CMK (cell line): ENCODE data around the gene DAP.
A peak's percentile ranks its signal among the peaks of the same experiment; 100 is the strongest.

Experiments used
- DNase-seq: peaks from one replicate; pipeline ENCODE4 v3.0.0-alpha.2; 2010; ENCODE audit warnings: low read depth

The DAP gene

GRCh38 chr5:10689391-10690081 is 71.5 kb downstream of the DAP start:
- no peak for DNase-seq

- no peak for DNase-seq
Measured at GRCh38 chr5:10688651-10689171, 72.3 kb downstream of the DAP start.

- DNase-seq: no peak
Measured at GRCh38 chr5:10686890-10687289, 74.1 kb downstream of the DAP start.

GRCh38 chr5:10685115-10685521 is 75.9 kb downstream of the DAP start:
- DNase-seq: no peak

GRCh38 chr5:10684303-10685086 is 76.5 kb downstream of the DAP start:
- no peak for DNase-seq

GRCh38 chr5:10682801-10683525 is 78.1 kb downstream of the DAP start:
- DNase-seq: no peak

- peak; percentile 47 for DNase-seq
Measured at GRCh38 chr5:10681731-10682679, 79.0 kb downstream of the DAP start.

GRCh38 chr5:10680876-10681481 is 80.1 kb downstream of the DAP start:
- DNase-seq: no peak

- no peak for DNase-seq
Measured at GRCh38 chr5:10679336-10679988, 81.6 kb downstream of the DAP start.

GRCh38 chr5:10678244-10678643 is 82.8 kb downstream of the DAP start:
- no peak for DNase-seq

GRCh38 chr5:10677533-10677932 is 83.5 kb downstream of the DAP start:
- no peak for DNase-seq

GRCh38 chr5:10676946-10677345 is 84.1 kb downstream of the DAP start:
- DNase-seq: no peak

GRCh38 chr5:10676224-10676623 is 84.8 kb downstream of the DAP start:
- DNase-seq: no peak

- no peak for DNase-seq
Measured at GRCh38 chr5:10675177-10675700, 85.8 kb downstream of the DAP start.

GRCh38 chr5:10674582-10674981 is 86.5 kb downstream of the DAP start:
- no peak for DNase-seq

GRCh38 chr5:10674096-10674495 is 86.9 kb downstream of the DAP start:
- no peak for DNase-seq

GRCh38 chr5:10673407-10673806 is 87.6 kb downstream of the DAP start:
- DNase-seq: no peak

GRCh38 chr5:10673017-10673389 is 88.0 kb downstream of the DAP start:
- DNase-seq: no peak

- no peak for DNase-seq
Measured at GRCh38 chr5:10672146-10673016, 88.7 kb downstream of the DAP start.
